GM23248 (cell line): ENCODE data around the gene ATP4A. TPM values are rescaled to one million over a fixed set of nuclear protein-coding genes. Genes with fewer than 3 reads are reported as not detected.

Source experiments
- DNase-seq: peaks from one replicate; pipeline ENCODE4 v3.0.0-alpha.2; 2015
- H2AFZ ChIP-seq: fragments of 200-600 bp; sonication (generic); 2 replicates; pipeline ENCODE4 v1.6.1; 2016; ENCODE audit warnings: antibody characterized with exemption
- H3F3A ChIP-seq: fragments of 200-600 bp; sonication (generic); 2 replicates; pipeline ENCODE4 v1.6.1; 2016; ENCODE audit warnings: mild to moderate bottlenecking, antibody characterized with exemption, mixed run types; ENCODE audit not compliant: insufficient read depth
- H3K27ac ChIP-seq: fragments of 200-600 bp; sonication (generic); 2 replicates; pipeline ENCODE4 v1.5.1; 2016; ENCODE audit warnings: mild to moderate bottlenecking
- H3K27me3 ChIP-seq: fragments of 200-600 bp; sonication (generic); replicated peaks from 2 replicates; pipeline ENCODE4 v1.6.1; 2016; ENCODE audit warnings: mild to moderate bottlenecking; ENCODE audit not compliant: insufficient read depth
- H3K36me3 ChIP-seq: fragments of 200-600 bp; sonication (generic); 2 replicates; pipeline ENCODE4 v1.6.1; 2016; ENCODE audit warnings: low read depth, mild to moderate bottlenecking
- H3K4me1 ChIP-seq: fragments of 200-600 bp; sonication (generic); 2 replicates; pipeline ENCODE4 v1.6.1; 2016; ENCODE audit warnings: mild to moderate bottlenecking; ENCODE audit not compliant: insufficient read depth
- H3K4me2 ChIP-seq: fragments of 200-600 bp; sonication (generic); one replicate; pipeline ENCODE4 v1.6.1; 2016; ENCODE audit warnings: mild to moderate bottlenecking; ENCODE audit not compliant: unreplicated experiment
- H3K4me3 ChIP-seq: fragments of 200-600 bp; sonication (generic); 2 replicates; pipeline ENCODE4 v1.5.1; 2016; ENCODE audit warnings: mild to moderate bottlenecking
- H3K79me2 ChIP-seq: fragments of 200-600 bp; sonication (generic); 2 replicates; pipeline ENCODE4 v1.6.1; 2016; ENCODE audit warnings: mild to moderate bottlenecking; ENCODE audit not compliant: insufficient read depth
- H3K9ac ChIP-seq: fragments of 200-600 bp; sonication (generic); 2 replicates; pipeline ENCODE4 v1.6.1; 2016; ENCODE audit warnings: mild to moderate bottlenecking
- H3K9me2 ChIP-seq: fragments of 200-600 bp; sonication (generic); 2 replicates; pipeline ENCODE4 v1.6.1; 2016; ENCODE audit warnings: mixed run types, mild to moderate bottlenecking, moderate library complexity; ENCODE audit not compliant: insufficient read depth
- H3K9me3 ChIP-seq: fragments of 200-600 bp; sonication (generic); one replicate; pipeline ENCODE4 v1.6.1; 2017; ENCODE audit warnings: low read depth
- H4K20me1 ChIP-seq: fragments of 200-600 bp; sonication (generic); 2 replicates; pipeline ENCODE4 v1.6.0; 2016; ENCODE audit not compliant: insufficient read depth
- EZH2 ChIP-seq: fragments of 200-600 bp; sonication (generic); IDR thresholded peaks from 2 replicates; pipeline ENCODE4 v1.6.1; 2018; ENCODE audit warnings: antibody characterized with exemption, mild to moderate bottlenecking; ENCODE audit not compliant: insufficient read depth, poor library complexity, severe bottlenecking
- EZH2phosphoT487 ChIP-seq: fragments of 200-600 bp; sonication (generic); IDR thresholded peaks from 2 replicates; pipeline ENCODE4 v1.6.1; 2018; ENCODE audit warnings: antibody characterized with exemption, moderate library complexity, mild to moderate bottlenecking, low read depth; ENCODE audit not compliant: insufficient read depth
- WGBS, 2 experiments: methylation state at CpG; one replicate each; pipeline ENCODE4 v1.1.6; 2015 to 2017; ENCODE audit warnings: low lambda C conversion rate in 2 of 2, low coverage in 1 of 2; ENCODE audit errors: missing lambda C conversion rate in 2 of 2; 5-methylcytosine and 5-hydroxymethylcytosine counted together
- in situ Hi-C: fragments of 300-500 bp; cut with MboI; formaldehyde crosslinking; loops from 2 replicates; pipeline ENCODE4 v1.15.0; 2020
- polyA plus RNA-seq: library from polyadenylated mRNA; unstranded; fragments of >200 nt; fragmentation: Nextera tagmentation; extraction: Ambion mirVana; gene quantifications from 2 replicates; pipeline ENCODE4 v1.2.1, GENCODE V29; 2016
- total RNA-seq: library from RNA; depleted of rRNA; stranded (reverse); fragments of >200 nt; shearing (Covaris generic); gene quantifications from 2 replicates; pipeline ENCODE4 v1.2.3, GENCODE V29; 2014

Gene ATP4A
- total and polyA plus RNA-seq, 2 experiments from 2014 or later, result not detected

- no peaks in the 10 kb centered on the region for H3K79me2 ChIP-seq
- H3K27me3 ChIP-seq, result no peaks in the 10 kb centered on the region
- H3K9ac ChIP-seq, result peak overlapping the region; percentile 73
- 10 to 14% methylated on average over 18 to 20 of the region's 20 CpGs for WGBS, 2 experiments
- H3K4me1 ChIP-seq, result peaks cover 31% of the 10 kb centered on the region
- peak overlapping the region; percentile 69 for H2AFZ ChIP-seq
- H3K9me3 ChIP-seq, result no peaks in the 10 kb centered on the region
- TF ChIP-seq EZH2phosphoT487, result no peak
- TF ChIP-seq EZH2, result no peak
- no peaks in the 10 kb centered on the region for H3K36me3 ChIP-seq
- H3K9me2 ChIP-seq, result no peaks in the 10 kb centered on the region
- peak; percentile 86 for DNase-seq
- peak overlapping the region; percentile 59 for H3K27ac ChIP-seq
- peak overlapping the region; percentile 71 for H3K4me2 ChIP-seq
- in situ Hi-C loops, result no loop called here
- no peaks in the 10 kb centered on the region for H4K20me1 ChIP-seq
- H3F3A ChIP-seq, result peaks cover 8% of the 10 kb centered on the region; the same call in 1 of the 2 replicates
- H3K4me3 ChIP-seq, result peak overlapping the region; percentile 25; the same call in 1 of the 2 replicates
Measured at GRCh38 chr19:35514282-35514809, 49.1 kb downstream of the ATP4A start.

- peaks cover 25% of the 10 kb centered on the region for H3K4me1 ChIP-seq
- peak; percentile 93 for DNase-seq
- peaks cover 3% of the 10 kb centered on the region; the same call in 1 of the 2 replicates for H3F3A ChIP-seq
- H3K4me3 ChIP-seq, result peak within 1 kb of the TSS; percentile 25; the same call in 1 of the 2 replicates
- in situ Hi-C loops, result no loop called here
- H3K79me2 ChIP-seq, result no peaks in the 10 kb centered on the region
- 7 to 9% methylated on average over 11 to 15 of the region's 15 CpGs for WGBS, 2 experiments
- no peaks in the 10 kb centered on the region for H4K20me1 ChIP-seq
- no peaks in the 10 kb centered on the region for H3K9me3 ChIP-seq
- H3K4me2 ChIP-seq, result peak within 1 kb of the TSS; percentile 71
- H3K9me2 ChIP-seq, result no peaks in the 10 kb centered on the region
- TF ChIP-seq EZH2phosphoT487 (no peak), EZH2 (no peak)
- H3K9ac ChIP-seq, result peak within 1 kb of the TSS; percentile 73
- H3K27me3 ChIP-seq, result no peaks in the 10 kb centered on the region
- no peaks in the 10 kb centered on the region for H3K36me3 ChIP-seq
- peak within 1 kb of the TSS; percentile 69 for H2AFZ ChIP-seq
- H3K27ac ChIP-seq, result peak within 1 kb of the TSS; percentile 59
Measured at GRCh38 chr19:35513628-35514281, 49.7 kb downstream of the ATP4A start, which contains the start of gene DMKN. TSS of gene DMKN (minus strand) at chr19:35513649. CDS start at chr19:35513475, 174 bp downstream.

- no peaks in the 10 kb centered on the region for H3F3A ChIP-seq
- no peak for TF ChIP-seq EZH2phosphoT487
- no peak for TF ChIP-seq EZH2
- H3K27ac ChIP-seq, result no peak overlapping the region
- H3K4me3 ChIP-seq, result no peak overlapping the region
- no peaks in the 10 kb centered on the region for H3K27me3 ChIP-seq
- H4K20me1 ChIP-seq, result no peaks in the 10 kb centered on the region
- no peaks in the 10 kb centered on the region for H3K36me3 ChIP-seq
- WGBS, 2 experiments, result 64 to 67% methylated on average over 14 to 15 of the region's 15 CpGs
- no peaks in the 10 kb centered on the region for H3K9me2 ChIP-seq
- no peaks in the 10 kb centered on the region for H3K9me3 ChIP-seq
- H2AFZ ChIP-seq, result peak overlapping the region; percentile 69
- peaks cover 19% of the 10 kb centered on the region for H3K4me1 ChIP-seq
- in situ Hi-C loops, result no loop called here
- H3K9ac ChIP-seq, result no peak overlapping the region
- H3K4me2 ChIP-seq, result peak overlapping the region; percentile 71
- DNase-seq, result no peak
- no peaks in the 10 kb centered on the region for H3K79me2 ChIP-seq
Measured at GRCh38 chr19:35512831-35513627, 50.4 kb downstream of the ATP4A start.

- H3K79me2 ChIP-seq, result no peaks in the 10 kb centered on the region
- no peaks in the 10 kb centered on the region for H3K36me3 ChIP-seq
- H3K9me3 ChIP-seq, result no peaks in the 10 kb centered on the region
- 72 to 77% methylated on average over 7 of the region's 7 CpGs for WGBS, 2 experiments
- no peak overlapping the region for H3K27ac ChIP-seq
- no peak overlapping the region for H3K4me2 ChIP-seq
- DNase-seq, result no peak
- H3K4me3 ChIP-seq, result no peak overlapping the region
- H4K20me1 ChIP-seq, result no peaks in the 10 kb centered on the region
- H3K9me2 ChIP-seq, result no peaks in the 10 kb centered on the region
- peaks cover 16% of the 10 kb centered on the region for H3K4me1 ChIP-seq
- H2AFZ ChIP-seq, result no peak overlapping the region
- H3K27me3 ChIP-seq, result no peaks in the 10 kb centered on the region
- TF ChIP-seq EZH2, result no peak
- in situ Hi-C loops, result no loop called here
- no peaks in the 10 kb centered on the region for H3F3A ChIP-seq
- no peak overlapping the region for H3K9ac ChIP-seq
Measured at GRCh38 chr19:35511337-35511736, 52.1 kb downstream of the ATP4A start.
